ENCODE results near the gene SELPLG.

SELPLG gene

DNA sequence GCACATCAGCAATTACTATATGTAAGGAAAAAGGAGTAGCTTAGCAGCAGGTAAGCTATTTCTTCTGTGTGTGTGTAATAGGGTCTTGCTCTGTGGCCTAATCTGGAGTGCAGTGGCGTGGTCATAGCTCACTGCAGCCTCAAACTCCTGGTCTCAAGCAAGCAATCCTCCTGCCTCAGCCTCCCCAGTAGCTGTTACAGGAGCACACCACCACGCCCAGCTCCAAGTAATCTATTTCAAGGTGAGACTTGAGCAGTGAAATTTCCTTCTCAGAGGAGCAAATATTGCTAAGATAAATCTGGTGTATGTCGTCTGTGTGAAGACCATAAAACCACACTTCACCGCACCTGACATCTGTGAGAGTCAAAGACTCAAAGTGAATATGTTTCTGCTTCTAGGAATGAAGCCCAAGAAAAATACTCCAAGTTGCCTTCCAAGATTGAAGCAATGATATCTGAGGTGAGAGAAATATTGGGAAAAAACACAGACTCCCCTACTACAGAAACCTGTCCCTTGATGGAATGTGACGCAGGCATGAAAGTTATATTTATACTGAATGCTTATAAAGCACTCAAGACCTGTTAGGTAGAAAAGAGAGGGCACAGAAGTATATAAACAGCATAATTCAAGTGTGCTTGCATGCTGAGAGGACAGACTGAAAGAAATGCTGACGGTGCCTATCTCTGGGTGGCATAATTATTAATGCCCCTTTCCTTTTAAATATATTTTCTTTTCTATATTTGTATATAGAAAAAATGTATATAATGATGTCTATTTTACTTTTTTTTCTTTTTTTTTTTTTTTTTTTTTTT, 2.5 kb upstream of the SELPLG start:
- TF ChIP-seq EZH2phosphoT487 (IDR thresholded peaks at IDR 0.05; ENCODE audit: low read length) = no peak
- H3K4me1 ChIP-seq (ENCODE audit: low read length) = peaks cover 48% of the 10 kb centered on the region

DNA sequence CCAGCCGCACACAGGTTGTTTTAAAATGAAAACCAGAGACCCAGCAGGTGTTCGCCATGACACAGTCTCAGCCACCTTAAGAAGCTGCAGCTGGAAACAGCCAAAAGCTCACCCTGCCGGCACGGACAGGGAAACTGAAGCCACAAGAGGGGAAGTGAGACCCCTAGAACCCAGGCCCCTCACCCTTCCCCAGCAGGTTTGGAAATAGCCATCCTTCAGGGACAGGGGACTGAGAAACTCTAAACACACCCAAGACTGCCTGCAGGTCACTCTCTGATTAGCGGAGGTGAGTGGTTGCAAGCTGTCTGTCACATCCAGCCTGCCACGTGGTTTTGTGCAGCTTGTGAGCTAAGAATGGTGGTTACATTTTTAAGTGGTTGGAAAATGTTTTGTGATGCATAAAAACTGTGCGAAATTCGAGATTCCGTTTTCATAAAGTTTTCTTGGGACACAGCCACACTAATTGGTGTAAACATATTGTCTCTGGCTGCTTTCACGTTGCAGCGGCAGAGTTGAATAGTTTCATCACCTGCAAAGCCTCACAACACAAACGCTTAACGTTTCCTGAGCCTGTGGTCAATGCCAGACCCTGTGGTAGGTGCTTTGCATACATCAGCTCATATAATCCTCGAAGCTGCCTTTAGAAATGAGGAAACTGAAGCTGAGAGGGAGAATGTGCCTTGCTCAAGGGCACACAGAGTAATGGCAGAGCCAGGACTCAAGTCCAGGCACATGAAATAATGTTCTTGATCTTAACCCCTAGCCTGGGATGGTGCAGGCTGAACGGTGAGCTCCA, 1.7 kb upstream of the SELPLG start:
- peak; percentile 98 for DNase-seq
- Histone ChIP-seq H3K4me1 (ENCODE audit: low read length) (peaks cover 48% of the 10 kb centered on the region), H3K79me2 (ENCODE audit: low read length) (peaks cover 66% of the 10 kb centered on the region), H3K9me2 (replicated peaks; ENCODE audit: insufficient read depth, low read length) (no peaks in the 10 kb centered on the region), H3F3A (ENCODE audit: insufficient read depth, low read length) (peaks cover 89% of the 10 kb centered on the region), H3K27ac (ENCODE audit: low read length) (peak overlapping the region; percentile 99), H2AFZ (ENCODE audit: low read length) (no peak overlapping the region), H3K27me3 (replicated peaks; ENCODE audit: insufficient read depth, low read length) (no peaks in the 10 kb centered on the region), H4K20me1 (ENCODE audit: insufficient read depth, low read length) (no peaks in the 10 kb centered on the region), H3K9ac (ENCODE audit: low read length) (peak overlapping the region; percentile 99), H3K4me2 (ENCODE audit: low read depth, low read length) (peak overlapping the region; percentile 96), H3K36me3 (replicated peaks; ENCODE audit: insufficient read depth, low read length) (no peaks in the 10 kb centered on the region), H3K4me3 (ENCODE audit: low read length) (peak overlapping the region; percentile 85), H3K9me3 (replicated peaks; ENCODE audit: insufficient read depth, low read length) (no peaks in the 10 kb centered on the region)
- TF ChIP-seq CTCF (IDR thresholded peaks at IDR 0.05; ENCODE audit: low read length) = no peak
- no peak for TF ChIP-seq EZH2 (optimal IDR thresholded peaks at IDR 0.05; ENCODE audit: low read depth, low read length)
- no peak for TF ChIP-seq EZH2phosphoT487 (IDR thresholded peaks at IDR 0.05; ENCODE audit: low read length)

More for the DNA sequence above, 2.5 kb upstream of the SELPLG start:
- H3K27ac ChIP-seq (ENCODE audit: low read length) = peak overlapping the region; percentile 99
- peaks cover 62% of the 10 kb centered on the region for H3K79me2 ChIP-seq (ENCODE audit: low read length)
- peak overlapping the region; percentile 45 for H3K4me3 ChIP-seq (ENCODE audit: low read length)
- no peak overlapping the region for H2AFZ ChIP-seq (ENCODE audit: low read length)
- peaks cover 89% of the 10 kb centered on the region for H3F3A ChIP-seq (ENCODE audit: insufficient read depth, low read length)
- H3K9me3 ChIP-seq (replicated peaks; ENCODE audit: insufficient read depth, low read length) = no peaks in the 10 kb centered on the region
- H3K9me2 ChIP-seq (replicated peaks; ENCODE audit: insufficient read depth, low read length) = no peaks in the 10 kb centered on the region
- H3K4me2 ChIP-seq (ENCODE audit: low read depth, low read length) = peak overlapping the region; percentile 50
- no peaks in the 10 kb centered on the region for H3K36me3 ChIP-seq (replicated peaks; ENCODE audit: insufficient read depth, low read length)
- H4K20me1 ChIP-seq (ENCODE audit: insufficient read depth, low read length) = no peaks in the 10 kb centered on the region
- peak overlapping the region; percentile 99 for H3K9ac ChIP-seq (ENCODE audit: low read length)
- no peaks in the 10 kb centered on the region for H3K27me3 ChIP-seq (replicated peaks; ENCODE audit: insufficient read depth, low read length)
- peak; percentile 69 for DNase-seq

DNA sequence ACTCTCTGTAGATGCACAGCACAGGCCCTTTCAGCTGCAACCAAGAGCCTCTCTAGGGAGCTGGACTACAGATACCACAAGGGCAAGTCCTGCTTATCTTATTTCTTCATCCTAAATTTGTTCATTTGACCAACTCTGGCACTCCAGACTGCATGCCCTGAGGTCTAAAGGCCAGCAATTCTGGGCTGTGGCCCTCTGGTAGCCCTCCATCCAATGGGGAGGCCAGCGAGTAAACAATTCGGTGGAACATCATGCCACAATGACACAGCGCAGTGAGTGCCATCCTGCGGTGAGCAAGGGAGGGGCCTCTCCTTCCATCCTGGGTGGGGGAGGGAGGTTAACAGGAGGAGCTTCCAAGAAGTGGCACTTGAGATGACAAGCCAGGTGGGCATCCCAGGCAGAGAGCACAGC, 652 bp upstream of the SELPLG start:
- peak; percentile 94 for DNase-seq
- H3K4me1 ChIP-seq (ENCODE audit: low read length) = peaks cover 49% of the 10 kb centered on the region
- no peak overlapping the region for H2AFZ ChIP-seq (ENCODE audit: low read length)
- H3K9ac ChIP-seq (ENCODE audit: low read length) = peak overlapping the region; percentile 99
- H3K27me3 ChIP-seq (replicated peaks; ENCODE audit: insufficient read depth, low read length) = no peaks in the 10 kb centered on the region
- H3K27ac ChIP-seq (ENCODE audit: low read length) = peak overlapping the region; percentile 99
- peak overlapping the region; percentile 96 for H3K4me2 ChIP-seq (ENCODE audit: low read depth, low read length)
- no peaks in the 10 kb centered on the region for H3K36me3 ChIP-seq (replicated peaks; ENCODE audit: insufficient read depth, low read length)
- H4K20me1 ChIP-seq (ENCODE audit: insufficient read depth, low read length) = no peaks in the 10 kb centered on the region
- H3K9me2 ChIP-seq (replicated peaks; ENCODE audit: insufficient read depth, low read length) = no peaks in the 10 kb centered on the region
- no peaks in the 10 kb centered on the region for H3K9me3 ChIP-seq (replicated peaks; ENCODE audit: insufficient read depth, low read length)
- H3K79me2 ChIP-seq (ENCODE audit: low read length) = peaks cover 69% of the 10 kb centered on the region
- TF ChIP-seq EZH2 (optimal IDR thresholded peaks at IDR 0.05; ENCODE audit: low read depth, low read length) = no peak
- TF ChIP-seq EZH2phosphoT487 (IDR thresholded peaks at IDR 0.05; ENCODE audit: low read length) = no peak
- no peak for TF ChIP-seq CTCF (IDR thresholded peaks at IDR 0.05; ENCODE audit: low read length)
- H3K4me3 ChIP-seq (ENCODE audit: low read length) = peak overlapping the region; percentile 85
- peaks cover 91% of the 10 kb centered on the region for H3F3A ChIP-seq (ENCODE audit: insufficient read depth, low read length)
